Body of pancreas (tissue), 4 donors: Measurements from ENCODE around the gene RAPH1. TPM values are rescaled to one million over a fixed set of nuclear protein-coding genes. Genes with fewer than 3 reads are reported as not detected.

Source experiments
- ATAC-seq: fragments of 150-250 bp; one replicate; pipeline ENCODE4 v1.9.1; 2016
- DNase-seq, 4 donors: peaks; one replicate each; pipeline ENCODE4 v3.0.0-alpha.2; 2019
- H3K27ac ChIP-seq, 4 donors: fragments of 200-600 bp; sonication (generic); 1 replicate in 3 of 4; 2 replicates in 1 of 4; pipeline versions ENCODE4 v1.5.1 to v1.6.1; 2016 to 2019; ENCODE audit warnings: mild to moderate bottlenecking in 1 of 4, mixed read lengths in 1 of 4, moderate library complexity in 1 of 4
- H3K27me3 ChIP-seq, 2 donors: fragments of 200-600 bp; sonication (generic); one replicate each; pipeline ENCODE4 v1.6.0; 2016; ENCODE audit warnings: mild to moderate bottlenecking in 1 of 2
- H3K36me3 ChIP-seq, 2 donors: fragments of 200-600 bp; sonication (generic); replicated peaks in 1 of 2; 2 replicates each; pipeline ENCODE4 v1.5.1; 2016; ENCODE audit warnings: low read depth in 2 of 2; ENCODE audit not compliant: insufficient read depth in 1 of 2
- H3K4me1 ChIP-seq: fragments of 200-600 bp; sonication (generic); one replicate; pipeline ENCODE4 v1.6.0; 2016
- H3K4me3 ChIP-seq, 2 donors: fragments of 200-600 bp; sonication (generic); 1 replicate in 1 of 2; 2 replicates in 1 of 2; pipeline ENCODE4 v1.5.1; 2016 to 2019
- H3K9me3 ChIP-seq, 3 donors: fragments of 200-600 bp; sonication (generic); 1 replicate in 2 of 3; 2 replicates in 1 of 3; pipeline ENCODE4 v1.5.1; 2016
- POLR2A ChIP-seq, 3 donors: fragments of 450-650 bp; IDR thresholded peaks; one replicate each; pipeline ENCODE4 v1.6.1; 2016; ENCODE audit warnings: antibody characterized with exemption in 3 of 3, mild to moderate bottlenecking in 2 of 3
- WGBS, 2 donors: methylation state at CpG; one replicate each; pipeline ENCODE4 v1.1.5; 2017; 5-methylcytosine and 5-hydroxymethylcytosine counted together
- intact Hi-C: fragments of 100-400 bp; cut with DNase I; formaldehyde crosslinking; loops from one replicate; pipeline ENCODE4 v1.15.1; 2023
- total RNA-seq, 2 donors: library from RNA; depleted of rRNA; stranded (reverse); fragments of >200 nt; gene quantifications; one replicate each; pipeline ENCODE4 v1.1.0, GENCODE V29; 2016
- TF ChIP-seq, protein P1 (sequence below), 7 experiments: fragments of 450-650 bp in 4 of 7; fragments of 200-600 bp in 3 of 7; sonication (generic) in 3 of 7; IDR thresholded peaks; one replicate each; pipeline ENCODE4 v1.5.1; 2016 to 2019; ENCODE audit warnings: antibody characterized with exemption in 7 of 7

RAPH1 gene
- total RNA-seq, 2 donors from 2014 or later, result 11.9 TPM

DNA sequence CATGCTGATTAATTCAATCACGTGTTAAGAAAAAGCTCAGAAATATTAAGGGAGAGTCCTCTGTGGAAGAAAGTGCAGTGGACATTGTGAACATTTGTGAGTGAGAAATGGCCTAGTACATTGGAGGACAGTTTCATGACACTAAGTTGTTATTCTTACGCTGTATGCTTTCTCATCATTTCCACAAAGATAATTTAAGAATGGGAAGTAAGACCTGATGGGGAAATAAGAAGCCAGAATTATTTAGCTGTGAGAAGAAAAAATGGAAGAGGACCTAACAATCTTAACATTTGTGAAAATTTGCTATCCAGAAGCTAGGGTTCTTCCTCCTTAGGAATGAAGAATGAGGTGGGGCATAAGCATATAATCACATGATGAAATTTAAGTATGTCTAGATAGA is 15.2 kb upstream of the RAPH1 start:
- TF ChIP-seq, protein P1, sequence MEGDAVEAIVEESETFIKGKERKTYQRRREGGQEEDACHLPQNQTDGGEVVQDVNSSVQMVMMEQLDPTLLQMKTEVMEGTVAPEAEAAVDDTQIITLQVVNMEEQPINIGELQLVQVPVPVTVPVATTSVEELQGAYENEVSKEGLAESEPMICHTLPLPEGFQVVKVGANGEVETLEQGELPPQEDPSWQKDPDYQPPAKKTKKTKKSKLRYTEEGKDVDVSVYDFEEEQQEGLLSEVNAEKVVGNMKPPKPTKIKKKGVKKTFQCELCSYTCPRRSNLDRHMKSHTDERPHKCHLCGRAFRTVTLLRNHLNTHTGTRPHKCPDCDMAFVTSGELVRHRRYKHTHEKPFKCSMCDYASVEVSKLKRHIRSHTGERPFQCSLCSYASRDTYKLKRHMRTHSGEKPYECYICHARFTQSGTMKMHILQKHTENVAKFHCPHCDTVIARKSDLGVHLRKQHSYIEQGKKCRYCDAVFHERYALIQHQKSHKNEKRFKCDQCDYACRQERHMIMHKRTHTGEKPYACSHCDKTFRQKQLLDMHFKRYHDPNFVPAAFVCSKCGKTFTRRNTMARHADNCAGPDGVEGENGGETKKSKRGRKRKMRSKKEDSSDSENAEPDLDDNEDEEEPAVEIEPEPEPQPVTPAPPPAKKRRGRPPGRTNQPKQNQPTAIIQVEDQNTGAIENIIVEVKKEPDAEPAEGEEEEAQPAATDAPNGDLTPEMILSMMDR (IDR thresholded peaks at IDR 0.05), result no peak
- no peak for TF ChIP-seq POLR2A (IDR thresholded peaks at IDR 0.05)

DNA sequence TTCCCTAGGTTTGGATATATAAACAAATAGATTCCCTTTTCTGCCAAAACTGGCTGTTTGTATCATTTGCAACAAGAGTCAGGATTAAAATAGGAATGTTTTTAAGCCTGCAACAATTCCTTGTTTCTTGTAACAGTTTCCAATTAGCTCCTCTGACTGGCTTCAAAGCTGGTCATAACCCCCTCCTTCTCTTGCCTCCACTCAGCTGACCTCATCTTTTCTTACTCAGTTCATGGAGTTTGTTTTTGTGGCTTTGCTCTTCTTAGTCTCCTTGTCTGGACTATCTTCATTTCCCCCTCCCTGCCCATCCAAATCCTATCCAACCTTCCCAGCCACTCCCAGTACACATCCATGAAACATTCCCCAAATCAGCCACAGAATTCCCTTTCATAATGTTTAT is 14.3 kb upstream of the RAPH1 start:
- Histone ChIP-seq H3K27ac (no peak overlapping the region), H3K9me3 (no peaks in the 10 kb centered on the region), H3K36me3 (no peaks in the 10 kb centered on the region), H3K4me3 (no peak overlapping the region), H3K27me3 (no peaks in the 10 kb centered on the region), H3K4me1 (peaks cover 2% of the 10 kb centered on the region)
- ATAC-seq (no peak), DNase-seq (no peak)
- TF ChIP-seq, protein P1 (IDR thresholded peaks at IDR 0.05), result no peak
- TF ChIP-seq POLR2A (IDR thresholded peaks at IDR 0.05), result no peak
- intact Hi-C loops, result no loop called here

More for the DNA sequence above, 15.2 kb upstream of the RAPH1 start:
- H3K36me3 ChIP-seq, result no peaks in the 10 kb centered on the region
- no peak for ATAC-seq
- no peak overlapping the region for H3K27ac ChIP-seq
- no peak for DNase-seq
- no peaks in the 10 kb centered on the region for H3K4me1 ChIP-seq
- intact Hi-C loops, result no loop called here
- 86 to 88% methylated on average over 2 of the region's 2 CpGs for WGBS, 2 donors
- no peak overlapping the region for H3K4me3 ChIP-seq
- H3K27me3 ChIP-seq, result no peaks in the 10 kb centered on the region
- H3K9me3 ChIP-seq, result no peaks in the 10 kb centered on the region

DNA sequence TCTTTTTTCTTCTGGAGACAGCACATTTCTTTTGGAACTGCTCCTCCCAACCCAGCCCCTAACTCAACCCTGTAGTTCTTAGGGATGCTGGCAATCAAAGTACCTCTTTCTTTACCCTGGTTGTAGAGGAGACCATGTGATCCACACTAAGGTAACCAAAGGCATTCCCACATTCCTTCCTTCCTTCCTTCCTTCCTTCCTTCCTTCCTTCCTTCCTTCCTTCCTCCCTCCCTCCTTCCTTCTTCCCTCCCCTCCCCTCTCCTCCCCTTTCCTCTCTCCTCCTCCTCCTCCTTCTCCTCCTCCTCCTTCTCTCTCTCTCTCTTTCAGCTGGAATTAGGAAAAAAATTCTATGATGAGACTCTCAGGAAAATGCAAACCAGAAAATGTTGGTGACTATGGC is 13.8 kb upstream of the RAPH1 start:
- Histone ChIP-seq H3K36me3 (no peaks in the 10 kb centered on the region), H3K27ac (no peak overlapping the region), H3K9me3 (no peaks in the 10 kb centered on the region), H3K27me3 (no peaks in the 10 kb centered on the region), H3K4me1 (peaks cover 6% of the 10 kb centered on the region), H3K4me3 (no peak overlapping the region)
- intact Hi-C loops, result no loop called here
- DNase-seq (no peak), ATAC-seq (no peak)
- no peak for TF ChIP-seq POLR2A (IDR thresholded peaks at IDR 0.05)

DNA sequence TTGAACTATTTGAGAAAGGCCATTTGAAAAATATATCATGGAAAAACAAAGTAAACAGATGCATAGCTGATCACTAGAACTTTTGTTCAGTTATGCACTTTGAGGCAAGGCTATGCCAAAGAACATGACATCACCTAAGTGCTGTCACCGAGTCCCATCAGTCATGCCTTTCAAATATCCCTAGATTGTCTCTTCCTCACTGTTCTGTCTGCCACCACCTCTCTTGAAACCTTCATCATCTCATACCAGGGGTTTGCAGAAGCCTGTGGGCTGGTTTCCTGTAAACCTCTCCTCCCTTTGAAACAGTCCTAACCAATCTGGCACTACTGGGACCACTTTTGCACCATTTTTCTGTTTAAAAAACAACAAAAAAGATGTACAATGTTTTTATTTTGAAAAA is 12.3 kb upstream of the RAPH1 start:
- Histone ChIP-seq H3K27ac (no peak overlapping the region), H3K27me3 (no peaks in the 10 kb centered on the region), H3K9me3 (no peaks in the 10 kb centered on the region), H3K4me1 (peaks cover 6% of the 10 kb centered on the region), H3K36me3 (no peaks in the 10 kb centered on the region), H3K4me3 (no peak overlapping the region)
- intact Hi-C loops, result no loop called here
- WGBS, 2 donors, result 89 to 100% methylated on average over 1 of the region's 1 CpG
- no peak for ATAC-seq
- DNase-seq, result no peak
- no peak for TF ChIP-seq POLR2A (IDR thresholded peaks at IDR 0.05)
- TF ChIP-seq, protein P1 (IDR thresholded peaks at IDR 0.05), result no peak

DNA sequence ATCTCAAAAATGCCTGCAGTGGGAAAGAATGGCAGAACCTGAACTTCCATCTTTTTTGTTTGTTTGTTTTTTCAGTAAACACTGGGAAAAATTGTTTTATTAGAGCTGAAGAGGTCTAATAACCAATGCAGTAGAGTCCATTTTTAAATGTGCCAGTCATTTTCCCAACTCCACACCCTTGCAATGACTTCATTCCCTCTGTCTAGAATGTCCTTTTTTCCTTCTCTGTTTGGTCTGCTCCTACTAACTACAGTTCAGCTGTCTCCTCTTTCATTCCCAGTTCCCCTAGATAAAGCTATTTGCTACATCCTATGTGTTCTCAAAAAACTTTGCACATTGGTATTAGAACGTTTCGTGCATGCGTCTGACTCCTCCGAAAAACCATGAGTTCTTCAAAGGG is 9.3 kb upstream of the RAPH1 start:
- H3K27ac ChIP-seq, result no peak overlapping the region
- no peaks in the 10 kb centered on the region for H3K9me3 ChIP-seq
- H3K27me3 ChIP-seq, result no peaks in the 10 kb centered on the region
- peaks cover 6% of the 10 kb centered on the region for H3K4me1 ChIP-seq
- H3K4me3 ChIP-seq, result no peak overlapping the region
- no peaks in the 10 kb centered on the region for H3K36me3 ChIP-seq
- TF ChIP-seq POLR2A (IDR thresholded peaks at IDR 0.05), result no peak
- TF ChIP-seq, protein P1 (IDR thresholded peaks at IDR 0.05), result no peak
- 86 to 89% methylated on average over 4 of the region's 4 CpGs for WGBS, 2 donors
- DNase-seq (no peak), ATAC-seq (no peak)
- intact Hi-C loops, result no loop called here
